Parathyroid adenoma (tissue), 2 donors: ENCODE measurements around the gene UTP18.

Experiments used
- H2AFZ ChIP-seq: fragments of 300-600 bp; sonication (generic); one replicate; pipeline ENCODE4 v1.7.0; 2017; ENCODE audit warnings: antibody characterized with exemption, mild to moderate bottlenecking
- H3K27ac ChIP-seq: fragments of 300-600 bp; sonication (generic); one replicate; pipeline ENCODE4 v1.7.0; 2017
- H3K27me3 ChIP-seq: fragments of 300-600 bp; sonication (generic); one replicate; pipeline ENCODE4 v1.7.0; 2017; ENCODE audit warnings: low read length; ENCODE audit not compliant: control insufficient read depth, insufficient read depth
- H3K36me3 ChIP-seq: fragments of 300-600 bp; sonication (generic); one replicate; pipeline ENCODE4 v1.7.0; 2017; ENCODE audit warnings: low read length; ENCODE audit not compliant: control insufficient read depth, insufficient read depth
- H3K4me1 ChIP-seq: fragments of 300-600 bp; sonication (generic); one replicate; pipeline ENCODE4 v1.7.0; 2017; ENCODE audit warnings: control low read depth
- H3K4me2 ChIP-seq: fragments of 300-600 bp; sonication (generic); one replicate; pipeline ENCODE4 v1.7.0; 2017; ENCODE audit warnings: low read length
- H3K4me3 ChIP-seq: fragments of 300-600 bp; sonication (generic); one replicate; pipeline ENCODE4 v1.7.0; 2017; ENCODE audit warnings: low read depth, low read length
- H3K79me2 ChIP-seq: fragments of 300-600 bp; sonication (generic); one replicate; pipeline ENCODE4 v1.7.0; 2017; ENCODE audit warnings: control low read depth
- H3K9ac ChIP-seq: fragments of 300-600 bp; sonication (generic); one replicate; pipeline ENCODE4 v1.7.0; 2017; ENCODE audit warnings: mild to moderate bottlenecking
- H3K9me3 ChIP-seq: fragments of 300-600 bp; sonication (generic); one replicate; pipeline ENCODE4 v1.7.0; 2017; ENCODE audit warnings: low read length; ENCODE audit not compliant: control insufficient read depth
- TF ChIP-seq, protein P1 (sequence below): fragments of 300-600 bp; sonication (generic); IDR thresholded peaks from one replicate; pipeline ENCODE4 v1.7.0; 2017; ENCODE audit warnings: antibody characterized with exemption, mild to moderate bottlenecking
- donor health status: primary hyperparathyroidism.

The UTP18 gene

GRCh38 chr17:51260237-51261023, at the start of gene UTP18:
TSS of gene UTP18 (plus strand) at chr17:51260546. CDS start at chr17:51260585, 39 bp downstream.
- Histone ChIP-seq H3K9me3 (no peaks in the 10 kb centered on the region), H3K36me3 (no peaks in the 10 kb centered on the region), H3K4me2 (peak within 1 kb of the TSS; percentile 97), H3K9ac (peak within 1 kb of the TSS; percentile 88), H3K27me3 (no peaks in the 10 kb centered on the region), H3K4me1 (peaks cover 12% of the 10 kb centered on the region), H3K79me2 (peaks cover 19% of the 10 kb centered on the region), H2AFZ (peak within 1 kb of the TSS; percentile 91), H3K4me3 (peak within 1 kb of the TSS; percentile 77), H3K27ac (peak within 1 kb of the TSS; percentile 95)
- TF ChIP-seq, protein P1, sequence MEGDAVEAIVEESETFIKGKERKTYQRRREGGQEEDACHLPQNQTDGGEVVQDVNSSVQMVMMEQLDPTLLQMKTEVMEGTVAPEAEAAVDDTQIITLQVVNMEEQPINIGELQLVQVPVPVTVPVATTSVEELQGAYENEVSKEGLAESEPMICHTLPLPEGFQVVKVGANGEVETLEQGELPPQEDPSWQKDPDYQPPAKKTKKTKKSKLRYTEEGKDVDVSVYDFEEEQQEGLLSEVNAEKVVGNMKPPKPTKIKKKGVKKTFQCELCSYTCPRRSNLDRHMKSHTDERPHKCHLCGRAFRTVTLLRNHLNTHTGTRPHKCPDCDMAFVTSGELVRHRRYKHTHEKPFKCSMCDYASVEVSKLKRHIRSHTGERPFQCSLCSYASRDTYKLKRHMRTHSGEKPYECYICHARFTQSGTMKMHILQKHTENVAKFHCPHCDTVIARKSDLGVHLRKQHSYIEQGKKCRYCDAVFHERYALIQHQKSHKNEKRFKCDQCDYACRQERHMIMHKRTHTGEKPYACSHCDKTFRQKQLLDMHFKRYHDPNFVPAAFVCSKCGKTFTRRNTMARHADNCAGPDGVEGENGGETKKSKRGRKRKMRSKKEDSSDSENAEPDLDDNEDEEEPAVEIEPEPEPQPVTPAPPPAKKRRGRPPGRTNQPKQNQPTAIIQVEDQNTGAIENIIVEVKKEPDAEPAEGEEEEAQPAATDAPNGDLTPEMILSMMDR, result no peak

DNA sequence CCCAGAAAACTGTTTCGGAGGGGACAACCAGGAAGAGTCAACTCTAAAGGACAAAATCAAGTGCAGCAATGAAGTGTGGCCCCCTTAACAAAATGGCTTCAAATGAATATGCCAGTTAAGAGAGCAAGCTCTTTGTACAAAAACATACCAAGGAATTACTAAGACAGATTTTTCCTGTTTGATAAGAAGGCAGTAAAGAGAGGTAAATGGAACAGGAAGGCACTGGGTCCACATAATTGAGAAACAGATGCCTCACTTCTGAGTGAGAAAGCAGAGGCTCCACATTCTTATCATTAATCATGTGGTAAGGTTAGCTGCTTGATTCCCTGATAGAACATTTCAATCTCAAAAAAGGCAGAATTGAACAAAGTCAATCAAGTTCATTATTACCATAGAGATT, 45.4 kb upstream of the UTP18 start:
- Histone ChIP-seq H3K4me3 (no peak overlapping the region), H3K27ac (no peak overlapping the region), H3K9me3 (no peaks in the 10 kb centered on the region), H3K27me3 (no peaks in the 10 kb centered on the region), H3K9ac (no peak overlapping the region), H2AFZ (no peak overlapping the region), H3K4me1 (no peaks in the 10 kb centered on the region), H3K36me3 (no peaks in the 10 kb centered on the region), H3K4me2 (no peak overlapping the region), H3K79me2 (no peaks in the 10 kb centered on the region)
- TF ChIP-seq, protein P1, result no peak

- Histone ChIP-seq H3K9me3 (no peaks in the 10 kb centered on the region), H3K36me3 (no peaks in the 10 kb centered on the region), H2AFZ (no peak overlapping the region), H3K4me1 (no peaks in the 10 kb centered on the region), H3K4me3 (no peak overlapping the region), H3K9ac (no peak overlapping the region), H3K27ac (no peak overlapping the region), H3K79me2 (peaks cover 2% of the 10 kb centered on the region), H3K27me3 (no peaks in the 10 kb centered on the region), H3K4me2 (no peak overlapping the region)
- TF ChIP-seq, protein P1, result no peak
Measured at GRCh38 chr17:51217946-51218345, 42.4 kb upstream of the UTP18 start.

DNA sequence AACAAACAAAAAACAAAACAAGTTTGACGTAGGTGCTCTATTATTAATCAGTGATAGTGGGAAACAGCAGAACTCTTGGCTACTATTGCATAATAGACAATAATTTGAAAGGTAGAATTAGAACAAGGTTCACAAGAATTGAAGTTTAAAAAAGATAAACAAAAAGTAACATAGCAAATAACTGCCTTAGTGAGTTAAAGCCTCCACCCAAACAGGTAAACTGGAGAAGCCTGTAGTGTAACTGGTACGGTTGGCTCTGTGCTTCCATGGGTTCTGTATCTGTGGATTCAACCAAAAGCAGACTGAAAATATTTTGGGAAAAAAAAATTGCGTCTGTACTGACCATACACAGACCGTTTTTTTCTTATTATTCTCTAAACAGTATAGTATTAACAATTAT, 39.0 kb upstream of the UTP18 start:
- Histone ChIP-seq H3K4me2 (no peak overlapping the region), H3K79me2 (peaks cover 2% of the 10 kb centered on the region), H3K36me3 (no peaks in the 10 kb centered on the region), H3K9me3 (no peaks in the 10 kb centered on the region), H3K4me1 (peaks cover 5% of the 10 kb centered on the region), H3K27ac (no peak overlapping the region), H3K4me3 (no peak overlapping the region), H2AFZ (no peak overlapping the region), H3K9ac (no peak overlapping the region), H3K27me3 (no peaks in the 10 kb centered on the region)
- TF ChIP-seq, protein P1, result no peak
